ENCODE measurements around the gene PDE6B.
"Not testable (repeated sequence)": the region's sequence is repeated elsewhere in the genome, so short reads cannot be mapped to it uniquely, and the experiment has no call there.

- TF ChIP-seq CTCF (IDR thresholded peaks at IDR 0.05 in 8 of 11, conservative IDR thresholded peaks at IDR 0.05 in 3 of 11); POLR2AphosphoS5 (IDR thresholded peaks at IDR 0.05): not testable (repeated sequence)
Observed at GRCh38 chr4:694341-694940, 69.1 kb downstream of the PDE6B start.
